H9 (cell line): Measurements from ENCODE around the gene TTC7B. TPM values are rescaled to one million over a fixed set of nuclear protein-coding genes. Genes with fewer than 3 reads are reported as not detected.
A peak's percentile ranks its signal among the peaks of the same experiment; 100 is the strongest.

Experiments
- DNase-seq: peaks from one replicate; pipeline ENCODE4 v3.0.0-alpha.2; 2017
- H2AFZ ChIP-seq: one replicate; pipeline ENCODE4 v1.6.1; 2013; ENCODE audit warnings: mild to moderate bottlenecking, low read length, control low read depth, moderate library complexity
- H2AK5ac ChIP-seq: 2 replicates; pipeline ENCODE4 v1.6.1; 2013; ENCODE audit warnings: low read length, control low read depth, mixed read lengths; ENCODE audit not compliant: insufficient read length
- H2BK120ac ChIP-seq: one replicate; pipeline ENCODE4 v1.6.1; 2013; ENCODE audit warnings: low read depth, mild to moderate bottlenecking, low read length, control low read depth, inconsistent platforms; ENCODE audit not compliant: poor library complexity, severe bottlenecking
- H2BK12ac ChIP-seq: 2 replicates; pipeline ENCODE4 v1.6.1; 2013; ENCODE audit warnings: low read length, control low read depth, mixed read lengths, low read depth; ENCODE audit not compliant: insufficient read length
- H2BK15ac ChIP-seq: 2 replicates; pipeline ENCODE4 v1.6.1; 2013; ENCODE audit warnings: low read depth, low read length, control low read depth
- H2BK20ac ChIP-seq: one replicate; pipeline ENCODE4 v1.6.1; 2013; ENCODE audit warnings: low read depth, mild to moderate bottlenecking, low read length, control low read depth, inconsistent platforms; ENCODE audit not compliant: poor library complexity, severe bottlenecking
- H2BK5ac ChIP-seq: 2 replicates; pipeline ENCODE4 v1.6.1; 2013; ENCODE audit warnings: low read length, control low read depth, mixed read lengths; ENCODE audit not compliant: insufficient read length
- H3K14ac ChIP-seq: 2 replicates; pipeline ENCODE4 v1.6.1; 2013; ENCODE audit warnings: low read length, control low read depth; ENCODE audit not compliant: insufficient read depth
- H3K18ac ChIP-seq: 2 replicates; pipeline ENCODE4 v1.6.1; 2013; ENCODE audit warnings: low read depth, mild to moderate bottlenecking, mixed read lengths, low read length, control low read depth; ENCODE audit not compliant: insufficient read length
- H3K23ac ChIP-seq: 2 replicates; pipeline ENCODE4 v1.6.1; 2013; ENCODE audit warnings: low read length, control low read depth, mixed read lengths, low read depth; ENCODE audit not compliant: insufficient read length
- H3K23me2 ChIP-seq: 2 replicates; pipeline ENCODE4 v1.6.1; 2013; ENCODE audit warnings: low read depth, mild to moderate bottlenecking, mixed read lengths, low read length, control low read depth; ENCODE audit not compliant: insufficient read length, poor library complexity, severe bottlenecking
- H3K27ac ChIP-seq: 2 replicates; pipeline ENCODE4 v1.5.1; 2013; ENCODE audit warnings: low read length, control low read depth, mixed read lengths, low read depth; ENCODE audit not compliant: insufficient read length
- H3K27me3 ChIP-seq: 2 replicates; pipeline ENCODE4 v1.6.1; 2013; ENCODE audit warnings: low read length, control low read depth, inconsistent platforms; ENCODE audit not compliant: insufficient read depth
- H3K4ac ChIP-seq: 2 replicates; pipeline ENCODE4 v1.6.1; 2013; ENCODE audit warnings: low read depth, mild to moderate bottlenecking, control low read depth, inconsistent platforms, low read length, moderate library complexity
- H3K4me1 ChIP-seq: 2 replicates; pipeline ENCODE4 v1.6.1; 2013; ENCODE audit warnings: low read length, control low read depth, inconsistent platforms; ENCODE audit not compliant: insufficient read depth
- H3K4me2 ChIP-seq: 2 replicates; pipeline ENCODE4 v1.6.1; 2013; ENCODE audit warnings: low read length, control low read depth, mixed read lengths; ENCODE audit not compliant: insufficient read length, insufficient read depth
- H3K56ac ChIP-seq: 2 replicates; pipeline ENCODE4 v1.6.1; 2013; ENCODE audit warnings: low read depth, mild to moderate bottlenecking, mixed read lengths, low read length, control low read depth; ENCODE audit not compliant: insufficient read length
- H3K79me1 ChIP-seq: 2 replicates; pipeline ENCODE4 v1.6.1; 2013; ENCODE audit warnings: low read depth, mild to moderate bottlenecking, moderate library complexity, low read length, control low read depth, inconsistent platforms; ENCODE audit not compliant: insufficient read depth, poor library complexity, severe bottlenecking
- H3K79me2 ChIP-seq: 2 replicates; pipeline ENCODE4 v1.6.1; 2013; ENCODE audit warnings: low read length, control low read depth, inconsistent platforms; ENCODE audit not compliant: insufficient read depth
- H3K9ac ChIP-seq: 2 replicates; pipeline ENCODE4 v1.6.1; 2013; ENCODE audit warnings: low read length, control low read depth, mixed read lengths; ENCODE audit not compliant: insufficient read length; ENCODE audit errors: extremely low read depth
- H3K9me3 ChIP-seq: one replicate; pipeline ENCODE4 v1.6.1; 2013; ENCODE audit warnings: low read depth, low read length, inconsistent platforms; ENCODE audit not compliant: control insufficient read depth
- H3T11ph ChIP-seq: one replicate; pipeline ENCODE4 v1.6.1; 2013; ENCODE audit warnings: mild to moderate bottlenecking, low read length, control low read depth, inconsistent platforms
- H4K20me1 ChIP-seq: one replicate; pipeline ENCODE4 v1.6.1; 2013; ENCODE audit not compliant: control insufficient read depth, insufficient read length, insufficient read depth
- H4K5ac ChIP-seq: 2 replicates; pipeline ENCODE4 v1.6.1; 2013; ENCODE audit warnings: low read depth, mild to moderate bottlenecking, mixed read lengths, low read length, control low read depth; ENCODE audit not compliant: insufficient read length
- H4K8ac ChIP-seq: replicated peaks from 2 replicates; pipeline ENCODE4 v1.6.1; 2013; ENCODE audit warnings: low read length, control low read depth, mixed read lengths, low read depth; ENCODE audit not compliant: insufficient read length
- H4K91ac ChIP-seq: 2 replicates; pipeline ENCODE4 v1.6.1; 2013; ENCODE audit warnings: low read depth, mild to moderate bottlenecking, moderate library complexity, mixed read lengths, low read length, control low read depth; ENCODE audit not compliant: insufficient read length
- H3K27ac Mint-ChIP-seq, 3 experiments: 2 replicates in 2 of 3; 3 replicates in 1 of 3; pipeline ENCODE4 v1.8.0; 2020 to 2021; ENCODE audit warnings: mixed read lengths in 3 of 3, mild to moderate bottlenecking in 1 of 3, moderate library complexity in 1 of 3
- H3K27me3 Mint-ChIP-seq: 2 replicates; pipeline ENCODE4 v1.8.0; 2021; ENCODE audit warnings: low read depth, mild to moderate bottlenecking, moderate library complexity, mixed read lengths
- H3K36me3 Mint-ChIP-seq, 3 experiments: 2 replicates in 2 of 3; 3 replicates in 1 of 3; pipeline ENCODE4 v1.8.0; 2020 to 2021; ENCODE audit warnings: low read depth in 3 of 3, mixed read lengths in 3 of 3; ENCODE audit not compliant: insufficient read depth in 1 of 3
- H3K4me1 Mint-ChIP-seq, 2 experiments: 2 replicates each; pipeline ENCODE4 v1.8.0; 2020; ENCODE audit warnings: mixed read lengths in 2 of 2
- H3K4me3 Mint-ChIP-seq, 2 experiments: 2 replicates in 1 of 2; 3 replicates in 1 of 2; pipeline ENCODE4 v1.8.0; 2020 to 2021; ENCODE audit warnings: mild to moderate bottlenecking in 2 of 2, mixed read lengths in 2 of 2, moderate library complexity in 1 of 2
- H3K9me3 Mint-ChIP-seq, 2 experiments: 2 replicates in 1 of 2; 3 replicates in 1 of 2; pipeline ENCODE4 v1.8.0; 2020; ENCODE audit warnings: mild to moderate bottlenecking in 2 of 2, mixed read lengths in 2 of 2, moderate library complexity in 1 of 2
- WGBS: extraction: QIAGEN DNeasy Blood & Tissue Kit; methylation state at CpG from one replicate; pipeline ENCODE4 v1.1.7; 2013; ENCODE audit warnings: missing lambda C conversion rate, low lambda C conversion rate, mixed read lengths; ENCODE audit not compliant: insufficient read length; ENCODE audit errors: extremely low coverage; 5-methylcytosine and 5-hydroxymethylcytosine counted together
- total RNA-seq: library from RNA; stranded (reverse); gene quantifications from 2 replicates; pipeline ENCODE4 v1.2.1, GENCODE V29; 2021
- TF ChIP-seq, protein P1 (sequence below): fragments of 200-600 bp; sonication (generic); conservative IDR thresholded peaks from 3 replicates; pipeline ENCODE4 v1.8.0; 2021; ENCODE audit warnings: antibody characterized with exemption, mild to moderate bottlenecking

TTC7B gene
- total RNA-seq, 1 experiment from 2014 or later: 33.7 TPM

DNA sequence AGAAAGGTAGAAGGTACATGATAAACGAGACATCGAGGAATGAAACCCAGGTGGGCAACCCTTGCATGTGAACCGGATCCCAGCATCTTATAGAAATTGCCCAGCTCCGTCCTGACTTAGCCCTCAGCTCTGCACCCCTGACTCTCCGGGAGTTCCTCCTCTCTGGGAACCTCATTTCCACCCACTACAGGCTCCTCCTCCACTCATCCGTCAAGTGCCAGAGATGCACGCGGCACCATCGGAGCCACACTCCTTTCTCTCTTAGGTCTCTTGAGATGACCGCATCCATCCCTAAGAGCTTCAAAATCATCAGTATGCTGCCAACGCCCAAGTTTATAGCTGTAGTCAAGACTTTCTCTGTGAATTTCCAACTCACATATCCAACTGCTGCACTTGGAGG is 84.7 kb downstream of the TTC7B start:
- no peaks in the 10 kb centered on the region for H3K23me2 ChIP-seq
- no peak overlapping the region for H3K4ac ChIP-seq

More for the DNA sequence above, 84.7 kb downstream of the TTC7B start:
- no peak overlapping the region for H2BK20ac ChIP-seq
- no peak overlapping the region for H4K5ac ChIP-seq
- TF ChIP-seq, protein P1, sequence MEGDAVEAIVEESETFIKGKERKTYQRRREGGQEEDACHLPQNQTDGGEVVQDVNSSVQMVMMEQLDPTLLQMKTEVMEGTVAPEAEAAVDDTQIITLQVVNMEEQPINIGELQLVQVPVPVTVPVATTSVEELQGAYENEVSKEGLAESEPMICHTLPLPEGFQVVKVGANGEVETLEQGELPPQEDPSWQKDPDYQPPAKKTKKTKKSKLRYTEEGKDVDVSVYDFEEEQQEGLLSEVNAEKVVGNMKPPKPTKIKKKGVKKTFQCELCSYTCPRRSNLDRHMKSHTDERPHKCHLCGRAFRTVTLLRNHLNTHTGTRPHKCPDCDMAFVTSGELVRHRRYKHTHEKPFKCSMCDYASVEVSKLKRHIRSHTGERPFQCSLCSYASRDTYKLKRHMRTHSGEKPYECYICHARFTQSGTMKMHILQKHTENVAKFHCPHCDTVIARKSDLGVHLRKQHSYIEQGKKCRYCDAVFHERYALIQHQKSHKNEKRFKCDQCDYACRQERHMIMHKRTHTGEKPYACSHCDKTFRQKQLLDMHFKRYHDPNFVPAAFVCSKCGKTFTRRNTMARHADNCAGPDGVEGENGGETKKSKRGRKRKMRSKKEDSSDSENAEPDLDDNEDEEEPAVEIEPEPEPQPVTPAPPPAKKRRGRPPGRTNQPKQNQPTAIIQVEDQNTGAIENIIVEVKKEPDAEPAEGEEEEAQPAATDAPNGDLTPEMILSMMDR: no peak
- no peak overlapping the region for H2BK5ac ChIP-seq
- H2AFZ ChIP-seq: no peak overlapping the region
- H3K79me1 ChIP-seq: no peaks in the 10 kb centered on the region
- no peak overlapping the region for H3K23ac ChIP-seq
- no peaks in the 10 kb centered on the region for H4K20me1 ChIP-seq
- no CpG with 5 or more reads among the region's 11 CpGs for WGBS
- no peak overlapping the region for H3K4me3 Mint-ChIP-seq
- no peak overlapping the region for H3K56ac ChIP-seq
- H3K14ac ChIP-seq: no peak overlapping the region; the same call in 1 of the 2 replicates
- no peak for DNase-seq
- H3K4me1 ChIP-seq: no peaks in the 10 kb centered on the region
- no peak overlapping the region for H3T11ph ChIP-seq
- no peaks in the 10 kb centered on the region for H3K9me3 ChIP-seq
- no peak overlapping the region for H2BK12ac ChIP-seq
- no peak overlapping the region for H3K18ac ChIP-seq
- peak overlapping the region in 1 of 3 experiments; percentile 73; a peak in 1 of 7 replicates for H3K27ac Mint-ChIP-seq
- H3K4me2 ChIP-seq: no peak overlapping the region
- no peak overlapping the region for H2BK15ac ChIP-seq
- H3K4me1 Mint-ChIP-seq: peaks cover 5 to 11% of the 10 kb centered on the region in 2 experiments
- no peaks in the 10 kb centered on the region for H3K79me2 ChIP-seq
- H3K27me3 ChIP-seq: no peaks in the 10 kb centered on the region
- no peak overlapping the region for H2AK5ac ChIP-seq
- no peak overlapping the region for H4K8ac ChIP-seq
- no peaks in the 10 kb centered on the region; a peak in 2 of 7 replicates for H3K36me3 Mint-ChIP-seq
- no peaks in the 10 kb centered on the region for H3K9me3 Mint-ChIP-seq
- H2BK120ac ChIP-seq: no peak overlapping the region
- no peak overlapping the region for H3K9ac ChIP-seq
- H3K27ac ChIP-seq: no peak overlapping the region
- no peaks in the 10 kb centered on the region for H3K27me3 Mint-ChIP-seq
- no peak overlapping the region for H4K91ac ChIP-seq
